Gastrocnemius medialis (tissue), 4 donors: Measurements from ENCODE around the gene F11.

Experiments
- POLR2A ChIP-seq, 2 donors: fragments of 450-650 bp; IDR thresholded peaks; one replicate each; pipeline ENCODE4 v1.6.1; 2017; ENCODE audit warnings: antibody characterized with exemption in 2 of 2, mild to moderate bottlenecking in 2 of 2, moderate library complexity in 2 of 2
- TF ChIP-seq, protein P1 (sequence below), 5 experiments: fragments of 450-650 bp in 3 of 5; fragments of 200-600 bp in 2 of 5; sonication (generic) in 2 of 5; IDR thresholded peaks in 4 of 5; conservative IDR thresholded peaks in 1 of 5; 1 replicate in 4 of 5; 2 replicates in 1 of 5; pipeline ENCODE4 v1.5.1; 2016 to 2019; ENCODE audit warnings: antibody characterized with exemption in 5 of 5, mild to moderate bottlenecking in 3 of 5, moderate library complexity in 3 of 5

DNA sequence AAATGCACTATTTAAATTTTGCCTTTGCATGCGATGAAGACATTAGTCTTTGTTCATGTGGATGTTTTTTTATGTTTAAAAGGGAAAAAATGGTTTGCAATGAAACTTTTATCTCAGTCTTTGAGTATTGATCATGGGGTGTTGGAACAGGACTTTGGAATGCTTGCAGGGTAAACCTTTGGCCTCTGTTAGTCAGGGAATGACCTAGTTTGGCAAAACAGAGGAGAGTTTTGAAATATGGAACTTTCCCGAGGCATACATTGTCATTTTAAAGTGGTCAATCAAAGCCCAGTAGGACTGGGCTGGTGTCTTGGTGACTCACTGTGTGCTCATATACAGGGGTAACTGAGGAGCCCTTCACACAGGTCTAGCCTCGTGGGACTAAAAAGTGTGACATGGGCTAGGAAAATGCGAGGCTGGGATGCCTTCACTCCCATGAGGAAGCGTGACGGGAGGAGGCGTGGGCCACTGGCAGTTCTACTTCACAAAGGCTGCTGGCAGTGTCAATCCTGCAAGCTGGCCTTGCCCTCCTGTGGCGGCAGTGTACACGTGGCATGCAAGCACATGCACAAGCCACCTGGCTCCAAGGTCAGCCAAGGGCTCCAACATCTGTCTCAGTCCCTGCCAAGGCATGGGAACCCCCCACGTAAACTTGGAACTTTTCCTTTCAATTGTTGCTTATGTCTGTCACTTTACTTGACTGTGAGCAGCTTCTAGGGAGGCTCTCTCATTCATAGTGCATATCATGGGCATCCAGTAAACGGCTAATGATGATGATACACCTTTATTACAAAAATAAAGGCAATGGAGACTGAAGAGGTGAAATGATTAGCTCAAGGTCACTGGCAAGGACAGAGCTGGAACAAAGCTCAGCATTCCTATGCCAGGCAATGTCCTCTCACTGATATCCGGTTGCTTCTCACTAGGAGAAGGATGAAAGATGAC is 5.2 kb upstream of the F11 start:
- TF ChIP-seq, protein P1, sequence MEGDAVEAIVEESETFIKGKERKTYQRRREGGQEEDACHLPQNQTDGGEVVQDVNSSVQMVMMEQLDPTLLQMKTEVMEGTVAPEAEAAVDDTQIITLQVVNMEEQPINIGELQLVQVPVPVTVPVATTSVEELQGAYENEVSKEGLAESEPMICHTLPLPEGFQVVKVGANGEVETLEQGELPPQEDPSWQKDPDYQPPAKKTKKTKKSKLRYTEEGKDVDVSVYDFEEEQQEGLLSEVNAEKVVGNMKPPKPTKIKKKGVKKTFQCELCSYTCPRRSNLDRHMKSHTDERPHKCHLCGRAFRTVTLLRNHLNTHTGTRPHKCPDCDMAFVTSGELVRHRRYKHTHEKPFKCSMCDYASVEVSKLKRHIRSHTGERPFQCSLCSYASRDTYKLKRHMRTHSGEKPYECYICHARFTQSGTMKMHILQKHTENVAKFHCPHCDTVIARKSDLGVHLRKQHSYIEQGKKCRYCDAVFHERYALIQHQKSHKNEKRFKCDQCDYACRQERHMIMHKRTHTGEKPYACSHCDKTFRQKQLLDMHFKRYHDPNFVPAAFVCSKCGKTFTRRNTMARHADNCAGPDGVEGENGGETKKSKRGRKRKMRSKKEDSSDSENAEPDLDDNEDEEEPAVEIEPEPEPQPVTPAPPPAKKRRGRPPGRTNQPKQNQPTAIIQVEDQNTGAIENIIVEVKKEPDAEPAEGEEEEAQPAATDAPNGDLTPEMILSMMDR (IDR thresholded peaks at IDR 0.05 in 4 of 5, conservative IDR thresholded peaks at IDR 0.05 in 1 of 5), result no peak
- TF ChIP-seq POLR2A (IDR thresholded peaks at IDR 0.05), result no peak
